Esophagus muscularis mucosa (tissue), 4 donors: ENCODE results near the gene PKN2. TPM values are rescaled to one million over a fixed set of nuclear protein-coding genes. Genes with fewer than 3 reads are reported as not detected.
A peak's percentile ranks its signal among the peaks of the same experiment; 100 is the strongest.

Experiments
- DNase-seq: peaks from one replicate; pipeline ENCODE4 v3.0.0-alpha.2; 2017; ENCODE audit errors: extremely low spot score
- H3K27ac ChIP-seq, 4 donors: fragments of 200-600 bp; sonication (generic); replicated peaks in 1 of 4; 1 replicate in 3 of 4; 2 replicates in 1 of 4; pipeline ENCODE4 v1.5.1; 2016 to 2019; ENCODE audit warnings: mild to moderate bottlenecking in 1 of 4
- H3K27me3 ChIP-seq, 4 donors: fragments of 200-600 bp; sonication (generic); one replicate each; pipeline versions ENCODE4 v1.5.1 to v1.6.0; 2016 to 2019
- H3K36me3 ChIP-seq, 4 donors: fragments of 200-600 bp; sonication (generic); one replicate each; pipeline ENCODE4 v1.5.1; 2016 to 2019
- H3K4me1 ChIP-seq, 4 donors: fragments of 200-600 bp; sonication (generic); one replicate each; pipeline ENCODE4 v1.5.1; 2016 to 2019
- H3K4me3 ChIP-seq, 4 donors: fragments of 200-600 bp; sonication (generic); 1 replicate in 2 of 4; 2 replicates in 2 of 4; pipeline ENCODE4 v1.5.1; 2016 to 2019; ENCODE audit warnings: mild to moderate bottlenecking in 4 of 4, moderate library complexity in 1 of 4
- H3K9me3 ChIP-seq, 4 donors: fragments of 200-600 bp; sonication (generic); 1 replicate in 3 of 4; 2 replicates in 1 of 4; pipeline ENCODE4 v1.5.1; 2016 to 2019
- CTCF ChIP-seq, 3 experiments: fragments of 200-600 bp in 2 of 3; fragments of 450-650 bp in 1 of 3; sonication (generic) in 2 of 3; IDR thresholded peaks; one replicate each; pipeline ENCODE4 v1.5.1; 2017 to 2019; ENCODE audit warnings: antibody characterized with exemption in 3 of 3, mild to moderate bottlenecking in 2 of 3, moderate library complexity in 1 of 3
- EP300 ChIP-seq: sonication (generic); formaldehyde crosslinking; IDR thresholded peaks from one replicate; pipeline ENCODE4 v1.6.1; 2017; ENCODE audit warnings: antibody characterized with exemption
- POLR2A ChIP-seq: fragments of 450-650 bp; IDR thresholded peaks from one replicate; pipeline ENCODE4 v1.6.1; 2017; ENCODE audit warnings: antibody characterized with exemption, moderate library complexity, mild to moderate bottlenecking, low read depth
- POLR2AphosphoS5 ChIP-seq, 2 donors: sonication (generic); formaldehyde crosslinking; IDR thresholded peaks; one replicate each; pipeline ENCODE4 v1.6.1; 2017; ENCODE audit warnings: antibody characterized with exemption in 2 of 2
- WGBS: methylation state at CpG from one replicate; pipeline ENCODE4 v1.1.5; 2018; 5-methylcytosine and 5-hydroxymethylcytosine counted together
- intact Hi-C: fragments of 100-400 bp; cut with DNase I; formaldehyde crosslinking; loops from one replicate; pipeline ENCODE4 v1.15.1; 2023
- total RNA-seq, 4 donors: library from RNA; depleted of rRNA; stranded (reverse); fragments of >200 nt; gene quantifications; one replicate each; pipeline versions ENCODE4 v1.1.0 to v1.2.1, GENCODE V29; 2016

The PKN2 gene
- total RNA-seq, 4 donors from 2014 or later, result 27.2 to 39.9 (median 34.3) TPM

GRCh38 chr1:88873737-88874349 is 189.8 kb downstream of the PKN2 start:
- H3K9me3 ChIP-seq, result no peaks in the 10 kb centered on the region
- DNase-seq, result no peak
- TF ChIP-seq POLR2A (no peak), POLR2AphosphoS5 (IDR thresholded peaks at IDR 0.05) (no peak), EP300 (no peak), CTCF (IDR thresholded peaks at IDR 0.05) (no peak)
- H3K27ac ChIP-seq, result no peak overlapping the region
- no peaks in the 10 kb centered on the region for H3K27me3 ChIP-seq
- 65% methylated on average over 5 of the region's 5 CpGs for WGBS
- peaks cover 22 to 51% (median 41%) of the 10 kb centered on the region in 4 donors for H3K4me1 ChIP-seq
- peaks cover 0 to 16% (median 0%) of the 10 kb centered on the region in 4 donors for H3K36me3 ChIP-seq
- no peak overlapping the region for H3K4me3 ChIP-seq
- intact Hi-C loops, result loop anchor here (10.0 kb wide), 1 partner anchor 69 kb away; no protein-coding TSS in a partner anchor

DNA sequence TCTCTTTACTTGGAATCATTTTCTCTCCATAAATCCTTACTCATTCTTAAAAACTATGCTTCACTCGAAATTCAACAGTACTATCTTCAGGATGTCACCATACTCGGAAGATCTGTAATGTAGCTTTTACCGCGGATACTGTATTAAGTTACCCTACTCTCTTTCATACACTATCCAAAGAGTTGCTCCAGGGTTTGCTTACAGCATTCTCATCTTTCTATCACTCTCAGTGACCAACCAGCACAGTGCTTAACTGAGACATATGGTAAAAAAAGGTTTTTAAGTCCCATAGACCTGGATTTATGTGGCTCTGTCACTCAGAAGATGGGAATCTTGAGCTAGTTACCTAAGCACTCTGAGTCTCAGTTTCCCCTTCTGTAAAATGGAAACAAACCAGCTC is 191.5 kb downstream of the PKN2 start:
- intact Hi-C loops, result loop anchor here (5.0 to 10.0 kb wide), 2 partner anchors 71 to 218 kb away; no protein-coding TSS in a partner anchor
- Histone ChIP-seq H3K4me1 (peaks cover 22 to 54% (median 41%) of the 10 kb centered on the region in 4 donors), H3K4me3 (no peak overlapping the region), H3K27me3 (no peaks in the 10 kb centered on the region), H3K27ac (no peak overlapping the region), H3K36me3 (peaks cover 0 to 28% (median 0%) of the 10 kb centered on the region in 4 donors), H3K9me3 (no peaks in the 10 kb centered on the region)
- TF ChIP-seq CTCF (IDR thresholded peaks at IDR 0.05) (no peak), EP300 (no peak), POLR2AphosphoS5 (IDR thresholded peaks at IDR 0.05) (no peak), POLR2A (no peak)
- no peak for DNase-seq
- WGBS, result 81% methylated on average over 4 of the region's 4 CpGs

GRCh38 chr1:88876573-88877365 is 192.7 kb downstream of the PKN2 start:
- Histone ChIP-seq H3K4me3 (no peak overlapping the region), H3K36me3 (peaks cover 0 to 35% (median 0%) of the 10 kb centered on the region in 4 donors), H3K4me1 (peaks cover 22 to 54% (median 41%) of the 10 kb centered on the region in 4 donors), H3K27me3 (no peaks in the 10 kb centered on the region), H3K27ac (peak overlapping the region; percentile 15 to 53 (median 39)), H3K9me3 (no peaks in the 10 kb centered on the region)
- 59% methylated on average over 5 of the region's 5 CpGs for WGBS
- no peak for DNase-seq
- TF ChIP-seq POLR2A (no peak), CTCF (IDR thresholded peaks at IDR 0.05) (no peak), POLR2AphosphoS5 (IDR thresholded peaks at IDR 0.05) (no peak), EP300 (no peak)
- intact Hi-C loops, result loop anchor here (5.0 to 10.0 kb wide), 2 partner anchors 72 to 219 kb away; no protein-coding TSS in a partner anchor

GRCh38 chr1:88877382-88877825 is 193.3 kb downstream of the PKN2 start:
- H3K4me3 ChIP-seq, result no peak overlapping the region
- H3K36me3 ChIP-seq, result peaks cover 0 to 35% (median 0%) of the 10 kb centered on the region in 4 donors
- DNase-seq, result no peak
- peak overlapping the region in 2 of 4 donors; percentile 36 to 53 for H3K27ac ChIP-seq
- no peaks in the 10 kb centered on the region for H3K27me3 ChIP-seq
- intact Hi-C loops, result loop anchor here (5.0 to 10.0 kb wide), 2 partner anchors 73 to 220 kb away; no protein-coding TSS in a partner anchor
- 32% methylated on average over 6 of the region's 6 CpGs for WGBS
- H3K9me3 ChIP-seq, result no peaks in the 10 kb centered on the region
- TF ChIP-seq POLR2AphosphoS5 (IDR thresholded peaks at IDR 0.05), result no peak
- TF ChIP-seq POLR2A, result no peak
- TF ChIP-seq CTCF (IDR thresholded peaks at IDR 0.05), result peak; percentile 44 to 61 (median 54)
- TF ChIP-seq EP300, result no peak
- H3K4me1 ChIP-seq, result peaks cover 22 to 58% (median 44%) of the 10 kb centered on the region in 4 donors
